Measurements from ENCODE around the gene TOR1AIP2. TPM values are rescaled to one million over a fixed set of nuclear protein-coding genes. Genes with fewer than 3 reads are reported as not detected.

TOR1AIP2 gene
- total and polyA plus RNA-seq, 2 of the 13 experiments (the other 11 are each of a cell fraction or from before 2014, with no cell fraction given): 35.2 to 65.8 TPM

DNA sequence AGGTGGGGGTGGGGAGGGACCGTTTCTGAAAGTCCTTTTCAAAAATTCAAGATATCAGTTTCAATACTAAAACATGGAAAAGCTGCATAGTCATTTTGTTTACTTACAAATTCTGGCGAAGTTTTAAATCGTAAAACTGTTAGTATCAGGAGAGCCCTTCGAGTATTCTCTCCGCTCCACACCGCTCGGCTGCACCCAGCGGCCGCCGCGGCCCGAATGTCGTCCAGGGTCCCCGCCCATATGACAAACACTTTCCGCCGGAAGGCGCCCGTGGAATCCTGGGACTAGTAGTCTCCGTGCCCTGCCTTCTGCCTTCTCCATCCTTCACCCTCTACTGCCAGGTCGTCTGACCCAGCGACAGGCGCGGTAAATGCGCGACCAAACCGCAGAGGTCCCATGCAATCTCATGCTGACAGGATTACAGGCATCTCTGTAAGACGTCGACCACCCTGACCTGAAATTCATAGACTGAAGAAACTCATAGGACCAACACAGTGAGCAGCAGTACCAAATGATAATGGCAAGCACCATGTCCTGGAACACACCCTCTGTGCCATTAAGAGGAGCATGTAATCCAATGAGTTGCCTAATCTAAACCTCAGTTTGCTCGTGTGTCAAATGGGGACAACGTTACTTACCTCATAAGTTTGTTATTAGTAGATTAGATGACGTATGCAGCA lies at the start of gene TOR1AIP2 (continued):
- TF ChIP-seq U2AF1 (optimal IDR thresholded peaks at IDR 0.05; ENCODE audit: low read depth, low read length) (no peak), ARNT (IDR thresholded peaks at IDR 0.05) (no peak), CREB1 (IDR thresholded peaks at IDR 0.05) (peak; percentile 61), CREB1 (CRISPR knock-in tag; IDR thresholded peaks at IDR 0.05) (peak; percentile 93), ZNF619 (CRISPR knock-in tag; IDR thresholded peaks at IDR 0.05) (no peak), RBM39 (IDR thresholded peaks at IDR 0.05; ENCODE audit: low read depth, low read length, poor library complexity, severe bottlenecking) (no peak), HOXA3 (CRISPR knock-in tag; IDR thresholded peaks at IDR 0.05) (peak; percentile 75; the same call in 1 of the 2 replicates), KLF15 (CRISPR knock-in tag; IDR thresholded peaks at IDR 0.05; ENCODE audit: borderline replicate concordance) (no peak), ZNF256 (CRISPR knock-in tag; conservative IDR thresholded peaks at IDR 0.05) (no peak), ZNF678 (CRISPR knock-in tag; IDR thresholded peaks at IDR 0.05) (no peak), ZNF780A (CRISPR knock-in tag; IDR thresholded peaks at IDR 0.05) (no peak), HIC2 (CRISPR knock-in tag; IDR thresholded peaks at IDR 0.05; ENCODE audit: low read depth) (no peak), MIER2 (CRISPR knock-in tag; IDR thresholded peaks at IDR 0.05) (no peak), MIXL1 (CRISPR knock-in tag; IDR thresholded peaks at IDR 0.05) (no peak), NKX3-1 (CRISPR knock-in tag; IDR thresholded peaks at IDR 0.05) (no peak), ZNF292 (CRISPR knock-in tag; IDR thresholded peaks at IDR 0.05; ENCODE audit: borderline replicate concordance, low read depth) (peak; percentile 21; the same call in 1 of the 2 replicates), RCOR2 (CRISPR knock-in tag; IDR thresholded peaks at IDR 0.05) (no peak), GLMP (CRISPR knock-in tag; IDR thresholded peaks at IDR 0.05; ENCODE audit: borderline replicate concordance) (no peak), UBTF (CRISPR knock-in tag; IDR thresholded peaks at IDR 0.05) (0 out of 2 replicates have a peak, but pooled peaks have one; percentile 29)
- TF ChIP-seq, protein P1, sequence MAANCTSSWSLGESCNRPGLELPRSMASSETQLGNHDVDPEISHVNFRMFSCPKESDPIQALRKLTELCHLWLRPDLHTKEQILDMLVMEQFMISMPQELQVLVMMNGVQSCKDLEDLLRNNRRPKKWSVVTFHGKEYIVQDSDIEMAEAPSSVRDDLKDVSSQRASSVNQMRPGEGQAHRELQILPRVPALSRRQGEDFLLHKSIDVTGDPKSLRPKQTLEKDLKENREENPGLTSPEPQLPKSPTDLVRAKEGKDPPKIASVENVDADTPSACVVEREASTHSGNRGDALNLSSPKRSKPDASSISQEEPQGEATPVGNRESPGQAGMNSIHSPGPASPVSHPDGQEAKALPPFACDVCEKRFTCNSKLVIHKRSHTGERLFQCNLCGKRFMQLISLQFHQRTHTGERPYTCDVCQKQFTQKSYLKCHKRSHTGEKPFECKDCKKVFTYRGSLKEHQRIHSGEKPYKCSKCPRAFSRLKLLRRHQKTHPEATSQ (CRISPR knock-in tag; IDR thresholded peaks at IDR 0.05; ENCODE audit: borderline replicate concordance): no peak
- TF ChIP-seq, protein P2, sequence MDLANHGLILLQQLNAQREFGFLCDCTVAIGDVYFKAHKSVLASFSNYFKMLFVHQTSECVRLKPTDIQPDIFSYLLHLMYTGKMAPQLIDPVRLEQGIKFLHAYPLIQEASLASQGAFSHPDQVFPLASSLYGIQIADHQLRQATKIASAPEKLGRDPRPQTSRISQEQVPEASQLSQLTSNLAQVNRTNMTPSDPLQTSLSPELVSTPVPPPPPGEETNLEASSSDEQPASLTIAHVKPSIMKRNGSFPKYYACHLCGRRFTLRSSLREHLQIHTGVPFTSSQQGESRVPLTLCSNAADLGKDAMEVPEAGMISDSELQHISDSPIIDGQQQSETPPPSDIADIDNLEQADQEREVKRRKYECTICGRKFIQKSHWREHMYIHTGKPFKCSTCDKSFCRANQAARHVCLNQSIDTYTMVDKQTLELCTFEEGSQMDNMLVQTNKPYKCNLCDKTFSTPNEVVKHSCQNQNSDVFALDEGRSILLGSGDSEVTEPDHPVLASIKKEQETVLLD (CRISPR knock-in tag; IDR thresholded peaks at IDR 0.05; ENCODE audit: low read depth): no peak

All from HepG2 (cell line).